ENCODE results near the gene STAG2. TPM values are rescaled to one million over a fixed set of nuclear protein-coding genes. Genes with fewer than 3 reads are reported as not detected.

The STAG2 gene
- total and polyA plus RNA-seq, 11 donors, result 10.4 to 42.0 (median 25.9) TPM

- Histone ChIP-seq H3K27ac (no peak overlapping the region), H3K4me1 (no peaks in the 10 kb centered on the region), H3K36me3 (peaks cover 0 to 80% (median 19%) of the 10 kb centered on the region in 9 donors), H3K9me3 (no peaks in the 10 kb centered on the region), H3K27me3 (no peaks in the 10 kb centered on the region), H3K4me3 (no peak overlapping the region)
- WGBS, 4 donors, result 70 to 93% (median 82%) methylated on average over 3 of the region's 3 CpGs
- intact Hi-C loops (cut with DNase I), result loop anchor here in 1 of 10 donors (10.0 kb wide), 1 partner anchor 63 kb away; the partner anchor contains the start of gene STAG2
- DNase-seq, result no peak
- TF ChIP-seq POLR2A (IDR thresholded peaks at IDR 0.05) (no peak), CTCF (IDR thresholded peaks at IDR 0.05) (no peak)
- ATAC-seq, result no peak
Measured at GRCh38 chrX:124028182-124028581, 66.7 kb downstream of the STAG2 start.

GRCh38 chrX:124030520-124030919 lies 69.0 kb downstream of the STAG2 start:
- no peaks in the 10 kb centered on the region for H3K4me1 ChIP-seq
- ATAC-seq (no peak), DNase-seq (no peak)
- H3K27ac ChIP-seq, result no peak overlapping the region
- TF ChIP-seq CTCF (IDR thresholded peaks at IDR 0.05) (no peak), POLR2A (IDR thresholded peaks at IDR 0.05) (no peak)
- H3K4me3 ChIP-seq, result no peak overlapping the region
- H3K36me3 ChIP-seq, result peaks cover 0 to 66% (median 19%) of the 10 kb centered on the region in 9 donors
- intact Hi-C loops (cut with DNase I), result no loop called here
- no peaks in the 10 kb centered on the region for H3K27me3 ChIP-seq
- 85 to 97% (median 87%) methylated on average over 1 of the region's 1 CpG for WGBS, 4 donors
- no peaks in the 10 kb centered on the region for H3K9me3 ChIP-seq

- intact Hi-C loops (cut with DNase I), result no loop called here
- H3K9me3 ChIP-seq, result no peaks in the 10 kb centered on the region
- H3K27me3 ChIP-seq, result no peaks in the 10 kb centered on the region
- 88 to 100% (median 95%) methylated on average over 1 of the region's 1 CpG for whole genome bisulfite sequencing, 4 donors
- ATAC-seq, result no peak
- no peak overlapping the region for H3K27ac ChIP-seq
- DNase-seq, result no peak
- peaks cover 0 to 55% (median 18%) of the 10 kb centered on the region in 9 donors for H3K36me3 ChIP-seq
- TF ChIP-seq POLR2A (IDR thresholded peaks at IDR 0.05), result no peak
- TF ChIP-seq CTCF (IDR thresholded peaks at IDR 0.05), result no peak
- H3K4me3 ChIP-seq, result no peak overlapping the region
- no peaks in the 10 kb centered on the region for H3K4me1 ChIP-seq
Measured at GRCh38 chrX:124033821-124034220, 72.3 kb downstream of the STAG2 start.

DNA sequence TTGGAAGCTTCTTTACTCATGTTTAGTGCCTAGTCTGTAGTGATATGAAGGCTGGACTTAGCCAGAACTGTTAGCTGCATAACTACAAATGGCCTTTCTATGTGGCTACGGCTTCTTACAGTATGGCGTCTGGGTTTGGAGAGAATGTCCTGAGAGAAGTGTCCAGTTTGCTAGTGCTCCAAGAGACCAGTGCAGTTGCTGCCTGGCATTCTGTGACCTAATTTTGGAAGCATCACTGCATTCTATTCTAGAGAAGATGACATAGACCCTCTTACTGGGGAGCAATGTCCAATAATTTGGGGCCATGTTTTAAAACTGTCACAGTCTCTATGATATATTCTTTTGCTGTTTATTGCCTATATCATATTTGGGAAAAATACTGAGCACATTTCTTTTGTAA lies 74.2 kb downstream of the STAG2 start:
- ATAC-seq (peak in 2 of 4 donors; percentile 22 to 28), DNase-seq (no peak)
- 74 to 83% (median 81%) methylated on average over 2 of the region's 2 CpGs for WGBS, 4 donors
- no peak overlapping the region for H3K27ac ChIP-seq
- H3K4me3 ChIP-seq, result no peak overlapping the region
- no peaks in the 10 kb centered on the region for H3K4me1 ChIP-seq
- intact Hi-C loops (cut with DNase I), result no loop called here
- H3K9me3 ChIP-seq, result no peaks in the 10 kb centered on the region
- H3K36me3 ChIP-seq, result peaks cover 0 to 58% (median 18%) of the 10 kb centered on the region in 9 donors
- no peak for TF ChIP-seq POLR2A (IDR thresholded peaks at IDR 0.05)
- TF ChIP-seq CTCF (IDR thresholded peaks at IDR 0.05), result no peak
- H3K27me3 ChIP-seq, result no peaks in the 10 kb centered on the region
